GM12874 (cell line): ENCODE data around the gene GFOD1.

Source experiments
- CTCF ChIP-seq: IDR thresholded peaks from 2 replicates; pipeline ENCODE4 v1.5.1; 2011; ENCODE audit warnings: low read depth, mild to moderate bottlenecking, control low read depth, low read length, moderate library complexity; ENCODE audit not compliant: insufficient read depth

Gene GFOD1

DNA sequence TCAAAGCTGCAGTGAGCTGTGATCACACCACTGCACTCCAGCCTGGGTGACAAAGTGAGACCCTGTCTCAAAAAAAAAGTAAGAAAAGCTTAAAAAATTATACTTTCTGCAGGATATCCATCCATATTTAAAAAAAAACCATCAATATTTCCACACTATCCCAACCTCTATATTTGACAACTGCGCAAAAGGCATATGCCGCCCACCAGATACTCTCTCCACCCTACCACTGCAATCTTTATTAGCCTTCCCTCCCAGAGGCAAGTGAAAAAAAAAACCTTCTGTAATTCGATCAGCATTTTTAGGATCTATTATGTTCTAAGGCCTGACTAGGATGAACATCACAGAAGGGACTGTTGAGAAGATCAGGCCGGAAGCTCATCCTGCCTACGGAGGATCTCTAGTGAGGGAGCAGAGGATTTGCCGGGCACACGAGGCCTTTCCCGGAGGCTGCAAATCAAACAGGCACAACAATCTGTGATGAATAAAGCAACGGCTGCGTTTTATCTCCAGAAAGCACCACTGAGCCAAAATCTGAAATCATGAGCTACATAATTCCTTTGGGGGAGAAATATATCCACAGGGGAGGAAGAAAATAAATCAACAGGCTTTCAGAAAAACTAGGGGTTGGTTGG lies 65.9 kb downstream of the GFOD1 start:
- no peak for TF ChIP-seq CTCF

DNA sequence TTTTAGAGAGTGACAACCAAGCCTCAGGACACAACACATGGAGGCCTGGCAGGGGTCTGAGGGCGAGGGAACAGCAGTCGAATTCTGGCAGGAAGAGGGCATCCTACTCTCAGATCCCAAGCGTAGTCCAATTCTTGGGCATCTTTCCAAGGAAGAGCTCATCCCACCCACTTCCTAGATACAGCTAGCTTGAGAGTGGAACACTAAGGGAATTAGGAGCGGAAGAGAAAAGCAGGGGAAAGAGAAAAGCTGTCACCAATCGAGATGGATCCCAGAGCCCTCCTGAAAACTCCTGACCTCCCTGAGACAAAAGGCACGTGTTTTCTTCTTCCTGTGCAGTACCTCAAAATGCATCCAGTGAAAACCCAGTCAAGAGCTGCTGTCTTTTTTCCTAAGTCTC lies 67.1 kb downstream of the GFOD1 start:
- no peak for TF ChIP-seq CTCF

- TF ChIP-seq CTCF: no peak
Observed at GRCh38 chr6:13419422-13420195, 67.8 kb downstream of the GFOD1 start.

GRCh38 chr6:13418844-13419243 lies 68.6 kb downstream of the GFOD1 start:
- no peak for TF ChIP-seq CTCF

DNA sequence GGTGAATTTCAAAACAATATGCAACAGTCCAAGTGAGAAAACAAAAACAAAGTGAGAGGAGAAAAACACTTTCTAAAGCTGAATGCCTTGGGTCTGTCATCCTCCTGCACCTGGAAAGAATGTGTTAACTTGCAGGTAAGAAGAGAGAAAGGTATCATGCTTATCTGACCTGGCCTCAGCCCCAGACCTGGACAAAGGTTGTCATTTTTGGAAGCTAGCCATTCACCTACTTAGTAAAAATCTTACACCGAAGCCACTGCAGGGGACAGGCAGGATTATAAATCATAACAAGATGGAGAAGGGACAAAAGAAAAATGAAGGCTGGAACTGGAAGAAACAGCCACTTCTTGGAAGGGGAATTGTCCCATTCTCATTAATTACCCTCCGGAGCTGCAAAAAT lies 69.4 kb downstream of the GFOD1 start:
- no peak for TF ChIP-seq CTCF

DNA sequence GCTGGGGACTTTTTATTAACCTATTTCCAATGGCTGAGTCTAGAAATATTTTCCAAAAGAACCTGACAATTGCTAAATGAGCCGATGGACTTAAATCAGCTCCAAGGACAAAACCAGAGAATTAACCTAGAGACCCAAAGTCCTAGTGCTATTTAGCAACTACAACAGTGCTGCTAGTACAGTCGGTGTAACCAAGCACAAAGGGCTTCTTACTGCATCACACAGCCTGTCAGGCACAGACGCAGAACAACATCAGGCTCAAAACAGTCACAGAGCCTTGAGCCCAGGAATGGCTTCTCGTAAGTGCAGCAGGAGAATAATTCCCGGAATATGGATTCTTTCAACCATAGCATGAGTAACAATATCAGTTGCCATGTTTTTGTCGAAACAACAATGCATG lies 70.0 kb downstream of the GFOD1 start:
- no peak for TF ChIP-seq CTCF

DNA sequence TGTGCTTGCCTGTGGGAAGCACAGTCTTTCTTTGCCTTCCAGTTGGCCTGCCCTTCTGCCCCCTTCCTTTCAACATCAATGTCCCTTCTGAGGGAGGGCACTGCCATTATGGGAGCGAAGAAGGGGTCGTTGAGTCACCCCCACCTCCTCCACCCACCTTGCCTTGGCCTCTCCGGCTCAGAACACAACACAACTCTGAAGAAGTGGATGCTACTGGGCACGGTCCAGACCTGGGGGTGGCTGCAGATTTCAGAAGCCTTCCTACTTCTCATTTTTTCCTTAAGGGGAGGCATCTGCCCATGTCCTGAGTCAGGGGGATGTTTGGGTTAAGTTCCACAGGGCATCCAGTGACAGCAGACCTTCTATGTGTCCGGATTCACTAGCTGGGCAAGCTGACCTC lies 72.1 kb downstream of the GFOD1 start:
- no peak for TF ChIP-seq CTCF
